Erythroblast (primary cell): ENCODE measurements around the gene IGSF9B.

ENCODE experiments used
- GATA1 ChIP-seq: IDR thresholded peaks from 2 replicates; pipeline ENCODE4 v1.6.1; 2011; ENCODE audit warnings: low read depth, mild to moderate bottlenecking, control low read depth, low read length, moderate library complexity
- POLR2A ChIP-seq: IDR thresholded peaks from 2 replicates; pipeline ENCODE4 v1.6.1; 2011; ENCODE audit warnings: mild to moderate bottlenecking, low read length

- no peak for TF ChIP-seq POLR2A
- no peak for TF ChIP-seq GATA1
Observed at GRCh38 chr11:133906746-133907145, 50.0 kb downstream of the IGSF9B start.
